Stimulated activated naive CD8-positive, alpha-beta T cell treated with anti-CD3 and anti-CD28 coated beads, Interleukin-15, Interleukin-2, amounts not matched to agents 100 ng/mL and 50 ng/mL, for 24 hours (primary cell): ENCODE results near the gene SPECC1.

Experiments used
- H3K27ac Mint-ChIP-seq: one replicate; pipeline ENCODE4 v1.8.0; 2021; ENCODE audit warnings: mild to moderate bottlenecking, mixed read lengths
- H3K27me3 Mint-ChIP-seq: one replicate; pipeline ENCODE4 v1.8.0; 2021; ENCODE audit warnings: mixed read lengths
- H3K36me3 Mint-ChIP-seq: one replicate; pipeline ENCODE4 v1.8.0; 2021; ENCODE audit warnings: low read depth, mixed read lengths
- H3K4me1 Mint-ChIP-seq: one replicate; pipeline ENCODE4 v1.8.0; 2021; ENCODE audit warnings: low read depth, mixed read lengths
- H3K4me3 Mint-ChIP-seq: one replicate; pipeline ENCODE4 v1.8.0; 2021; ENCODE audit warnings: mild to moderate bottlenecking, mixed read lengths
- H3K9me3 Mint-ChIP-seq: one replicate; pipeline ENCODE4 v1.8.0; 2021; ENCODE audit warnings: mixed read lengths

SPECC1 gene

GRCh38 chr17:20111538-20111937 lies 102.4 kb downstream of the SPECC1 start:
- H3K27ac Mint-ChIP-seq, result no peak overlapping the region
- no peaks in the 10 kb centered on the region for H3K27me3 Mint-ChIP-seq
- no peak overlapping the region for H3K4me3 Mint-ChIP-seq
- no peaks in the 10 kb centered on the region for H3K36me3 Mint-ChIP-seq
- no peaks in the 10 kb centered on the region for H3K9me3 Mint-ChIP-seq
- H3K4me1 Mint-ChIP-seq, result peaks cover 6% of the 10 kb centered on the region

- H3K4me1 Mint-ChIP-seq, result peaks cover 4% of the 10 kb centered on the region
- no peak overlapping the region for H3K27ac Mint-ChIP-seq
- H3K9me3 Mint-ChIP-seq, result no peaks in the 10 kb centered on the region
- no peak overlapping the region for H3K4me3 Mint-ChIP-seq
- no peaks in the 10 kb centered on the region for H3K27me3 Mint-ChIP-seq
- no peaks in the 10 kb centered on the region for H3K36me3 Mint-ChIP-seq
Observed at GRCh38 chr17:20114466-20114865, 105.3 kb downstream of the SPECC1 start.

GRCh38 chr17:20116683-20117309 lies 107.6 kb downstream of the SPECC1 start:
- no peak overlapping the region for H3K27ac Mint-ChIP-seq
- H3K9me3 Mint-ChIP-seq, result no peaks in the 10 kb centered on the region
- no peaks in the 10 kb centered on the region for H3K36me3 Mint-ChIP-seq
- no peaks in the 10 kb centered on the region for H3K27me3 Mint-ChIP-seq
- no peak overlapping the region for H3K4me3 Mint-ChIP-seq
- H3K4me1 Mint-ChIP-seq, result peaks cover 4% of the 10 kb centered on the region

GRCh38 chr17:20118280-20118679 lies 109.1 kb downstream of the SPECC1 start:
- Mint-ChIP-seq H3K4me3 (no peak overlapping the region), H3K27me3 (no peaks in the 10 kb centered on the region), H3K4me1 (peaks cover 4% of the 10 kb centered on the region), H3K9me3 (no peaks in the 10 kb centered on the region), H3K36me3 (no peaks in the 10 kb centered on the region), H3K27ac (no peak overlapping the region)

- H3K9me3 Mint-ChIP-seq, result no peaks in the 10 kb centered on the region
- no peak overlapping the region for H3K4me3 Mint-ChIP-seq
- H3K27ac Mint-ChIP-seq, result no peak overlapping the region
- no peaks in the 10 kb centered on the region for H3K36me3 Mint-ChIP-seq
- no peaks in the 10 kb centered on the region for H3K27me3 Mint-ChIP-seq
- H3K4me1 Mint-ChIP-seq, result no peaks in the 10 kb centered on the region
Observed at GRCh38 chr17:20120836-20121235, 111.7 kb downstream of the SPECC1 start.

GRCh38 chr17:20121359-20122253 lies 112.4 kb downstream of the SPECC1 start:
- Mint-ChIP-seq H3K27ac (no peak overlapping the region), H3K36me3 (no peaks in the 10 kb centered on the region), H3K4me1 (no peaks in the 10 kb centered on the region)

GRCh38 chr17:20122254-20122879 lies 113.2 kb downstream of the SPECC1 start:
- Mint-ChIP-seq H3K27ac (no peak overlapping the region), H3K36me3 (no peaks in the 10 kb centered on the region), H3K4me3 (no peak overlapping the region), H3K9me3 (no peaks in the 10 kb centered on the region), H3K27me3 (no peaks in the 10 kb centered on the region), H3K4me1 (no peaks in the 10 kb centered on the region)

More at GRCh38 chr17:20121359-20122253, 112.4 kb downstream of the SPECC1 start:
- no peaks in the 10 kb centered on the region for H3K27me3 Mint-ChIP-seq
- no peak overlapping the region for H3K4me3 Mint-ChIP-seq
- no peaks in the 10 kb centered on the region for H3K9me3 Mint-ChIP-seq

GRCh38 chr17:20123209-20123608 lies 114.0 kb downstream of the SPECC1 start:
- H3K27me3 Mint-ChIP-seq, result no peaks in the 10 kb centered on the region
- H3K4me1 Mint-ChIP-seq, result no peaks in the 10 kb centered on the region
- no peak overlapping the region for H3K27ac Mint-ChIP-seq
- H3K36me3 Mint-ChIP-seq, result no peaks in the 10 kb centered on the region
- no peak overlapping the region for H3K4me3 Mint-ChIP-seq
- H3K9me3 Mint-ChIP-seq, result no peaks in the 10 kb centered on the region

- H3K27ac Mint-ChIP-seq, result no peak overlapping the region
- H3K27me3 Mint-ChIP-seq, result no peaks in the 10 kb centered on the region
- H3K4me3 Mint-ChIP-seq, result no peak overlapping the region
- H3K4me1 Mint-ChIP-seq, result no peaks in the 10 kb centered on the region
- H3K9me3 Mint-ChIP-seq, result no peaks in the 10 kb centered on the region
- H3K36me3 Mint-ChIP-seq, result no peaks in the 10 kb centered on the region
Observed at GRCh38 chr17:20125724-20126123, 116.6 kb downstream of the SPECC1 start.

- H3K9me3 Mint-ChIP-seq, result no peaks in the 10 kb centered on the region
- H3K36me3 Mint-ChIP-seq, result no peaks in the 10 kb centered on the region
- no peaks in the 10 kb centered on the region for H3K27me3 Mint-ChIP-seq
- no peaks in the 10 kb centered on the region for H3K4me1 Mint-ChIP-seq
- H3K27ac Mint-ChIP-seq, result no peak overlapping the region
- no peak overlapping the region for H3K4me3 Mint-ChIP-seq
Observed at GRCh38 chr17:20127360-20128035, 118.3 kb downstream of the SPECC1 start.

GRCh38 chr17:20128036-20128667 lies 119.0 kb downstream of the SPECC1 start:
- no peak overlapping the region for H3K4me3 Mint-ChIP-seq
- no peaks in the 10 kb centered on the region for H3K27me3 Mint-ChIP-seq
- H3K9me3 Mint-ChIP-seq, result no peaks in the 10 kb centered on the region
- H3K27ac Mint-ChIP-seq, result no peak overlapping the region
- no peaks in the 10 kb centered on the region for H3K36me3 Mint-ChIP-seq
- H3K4me1 Mint-ChIP-seq, result no peaks in the 10 kb centered on the region

- H3K27me3 Mint-ChIP-seq, result no peaks in the 10 kb centered on the region
- no peaks in the 10 kb centered on the region for H3K9me3 Mint-ChIP-seq
- H3K4me1 Mint-ChIP-seq, result no peaks in the 10 kb centered on the region
- no peaks in the 10 kb centered on the region for H3K36me3 Mint-ChIP-seq
- no peak overlapping the region for H3K27ac Mint-ChIP-seq
- no peak overlapping the region for H3K4me3 Mint-ChIP-seq
Observed at GRCh38 chr17:20133517-20133916, 124.4 kb downstream of the SPECC1 start.

GRCh38 chr17:20141198-20141972 lies 132.2 kb downstream of the SPECC1 start:
- no peaks in the 10 kb centered on the region for H3K9me3 Mint-ChIP-seq
- no peaks in the 10 kb centered on the region for H3K36me3 Mint-ChIP-seq
- H3K4me3 Mint-ChIP-seq, result no peak overlapping the region
- no peaks in the 10 kb centered on the region for H3K4me1 Mint-ChIP-seq
- H3K27me3 Mint-ChIP-seq, result peaks cover 4% of the 10 kb centered on the region
- H3K27ac Mint-ChIP-seq, result no peak overlapping the region

- peaks cover 4% of the 10 kb centered on the region for H3K27me3 Mint-ChIP-seq
- no peak overlapping the region for H3K4me3 Mint-ChIP-seq
Observed at GRCh38 chr17:20142268-20142667, 133.1 kb downstream of the SPECC1 start.

More at GRCh38 chr17:20142268-20142667, 133.1 kb downstream of the SPECC1 start:
- no peaks in the 10 kb centered on the region for H3K9me3 Mint-ChIP-seq
- H3K4me1 Mint-ChIP-seq, result no peaks in the 10 kb centered on the region
- no peaks in the 10 kb centered on the region for H3K36me3 Mint-ChIP-seq
- H3K27ac Mint-ChIP-seq, result no peak overlapping the region
